OCI-LY3 (cell line): ENCODE results near the gene NBEA.
"Not testable (repeated sequence)": the region's sequence is repeated elsewhere in the genome, so short reads cannot be mapped to it uniquely, and the experiment has no call there.

Experiments
- EZH2phosphoT487 ChIP-seq: fragments of 200-600 bp; shearing (Covaris generic); IDR thresholded peaks from 2 replicates; pipeline ENCODE4 v1.6.1; 2018; ENCODE audit warnings: antibody characterized with exemption, mixed run types, low read depth
- TF ChIP-seq, protein P1 (sequence below): fragments of 200-600, 300-600 bp; sonication (generic); IDR thresholded peaks from 2 replicates; pipeline ENCODE4 v1.5.1; 2014; ENCODE audit warnings: antibody characterized with exemption, low read length, low read depth

DNA sequence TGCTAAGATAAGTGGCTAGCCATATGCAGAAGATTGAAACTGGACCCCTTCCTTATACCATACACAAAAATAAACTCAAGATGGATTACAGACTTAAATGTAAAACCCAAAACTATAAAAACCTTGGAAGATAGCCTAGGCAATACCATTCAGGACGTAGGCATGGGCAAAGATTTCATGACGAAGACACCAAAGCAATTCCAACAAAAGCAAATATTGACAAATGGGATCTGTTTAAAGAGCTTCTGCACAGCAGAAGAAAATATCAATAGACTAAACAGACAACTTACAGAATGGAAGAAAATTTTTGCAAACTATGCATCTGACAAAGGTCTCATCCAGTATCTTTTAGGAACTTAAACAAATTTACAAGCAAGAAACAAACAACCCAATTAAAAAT lies 466.2 kb downstream of the NBEA start:
- TF ChIP-seq, protein P1, sequence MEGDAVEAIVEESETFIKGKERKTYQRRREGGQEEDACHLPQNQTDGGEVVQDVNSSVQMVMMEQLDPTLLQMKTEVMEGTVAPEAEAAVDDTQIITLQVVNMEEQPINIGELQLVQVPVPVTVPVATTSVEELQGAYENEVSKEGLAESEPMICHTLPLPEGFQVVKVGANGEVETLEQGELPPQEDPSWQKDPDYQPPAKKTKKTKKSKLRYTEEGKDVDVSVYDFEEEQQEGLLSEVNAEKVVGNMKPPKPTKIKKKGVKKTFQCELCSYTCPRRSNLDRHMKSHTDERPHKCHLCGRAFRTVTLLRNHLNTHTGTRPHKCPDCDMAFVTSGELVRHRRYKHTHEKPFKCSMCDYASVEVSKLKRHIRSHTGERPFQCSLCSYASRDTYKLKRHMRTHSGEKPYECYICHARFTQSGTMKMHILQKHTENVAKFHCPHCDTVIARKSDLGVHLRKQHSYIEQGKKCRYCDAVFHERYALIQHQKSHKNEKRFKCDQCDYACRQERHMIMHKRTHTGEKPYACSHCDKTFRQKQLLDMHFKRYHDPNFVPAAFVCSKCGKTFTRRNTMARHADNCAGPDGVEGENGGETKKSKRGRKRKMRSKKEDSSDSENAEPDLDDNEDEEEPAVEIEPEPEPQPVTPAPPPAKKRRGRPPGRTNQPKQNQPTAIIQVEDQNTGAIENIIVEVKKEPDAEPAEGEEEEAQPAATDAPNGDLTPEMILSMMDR = not testable (repeated sequence)
- not testable (repeated sequence) for TF ChIP-seq EZH2phosphoT487
